ENCODE measurements around the gene TAP1. TPM values are rescaled to one million over a fixed set of nuclear protein-coding genes. Genes with fewer than 3 reads are reported as not detected.
"Not testable (repeated sequence)": the region's sequence is repeated elsewhere in the genome, so short reads cannot be mapped to it uniquely, and the experiment has no call there.

Gene TAP1
- total RNA-seq, 2 experiments from 2014 or later = 296 to 298 TPM

DNA sequence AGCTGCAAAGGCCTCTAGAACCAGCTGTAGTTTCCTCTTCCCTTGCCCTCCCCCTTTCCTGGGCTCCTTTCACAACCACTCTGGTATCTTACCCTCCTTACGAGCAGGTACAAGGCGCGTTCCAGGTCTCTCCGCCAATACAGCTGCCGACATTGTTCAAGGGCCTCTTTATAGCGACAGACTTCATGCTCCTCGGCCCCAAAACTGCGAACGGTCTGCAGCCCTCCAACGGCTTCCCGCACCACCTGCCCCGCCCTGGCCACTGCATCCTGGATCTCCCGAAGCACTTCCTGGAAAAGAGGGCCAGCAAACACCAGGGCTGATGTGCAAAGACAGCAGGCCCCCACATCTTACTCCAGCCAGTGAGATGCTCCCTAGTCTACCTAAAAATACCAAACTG, 21.0 kb downstream of the TAP1 start:
- ChIA-PET POLR2A (no interaction called here), CTCF (no interaction called here)

DNA sequence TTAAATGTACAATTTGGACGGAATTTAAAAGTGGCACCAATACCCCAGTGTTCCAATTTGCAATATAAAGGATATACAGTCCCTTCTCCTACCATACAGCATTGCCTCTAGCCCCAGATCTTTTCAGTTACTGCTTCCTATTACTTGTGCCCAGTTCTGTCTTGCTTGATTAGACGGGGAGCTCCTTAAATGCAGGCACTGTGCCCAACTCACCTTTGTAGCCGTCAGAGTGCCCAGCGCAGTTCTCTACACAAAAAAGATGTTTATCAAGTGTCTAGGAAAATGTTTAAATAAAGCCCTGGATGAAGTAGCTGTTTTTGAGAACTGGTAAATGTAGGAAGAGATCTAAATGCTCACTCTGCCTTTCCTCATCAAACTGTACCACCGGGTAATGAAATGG, 22.6 kb downstream of the TAP1 start:
- ChIA-PET POLR2A (no interaction called here), CTCF (interaction anchor here (1.2 kb wide), 1 partner anchor 14 kb away, joined by 3 read pairs; no protein-coding TSS in a partner anchor)

DNA sequence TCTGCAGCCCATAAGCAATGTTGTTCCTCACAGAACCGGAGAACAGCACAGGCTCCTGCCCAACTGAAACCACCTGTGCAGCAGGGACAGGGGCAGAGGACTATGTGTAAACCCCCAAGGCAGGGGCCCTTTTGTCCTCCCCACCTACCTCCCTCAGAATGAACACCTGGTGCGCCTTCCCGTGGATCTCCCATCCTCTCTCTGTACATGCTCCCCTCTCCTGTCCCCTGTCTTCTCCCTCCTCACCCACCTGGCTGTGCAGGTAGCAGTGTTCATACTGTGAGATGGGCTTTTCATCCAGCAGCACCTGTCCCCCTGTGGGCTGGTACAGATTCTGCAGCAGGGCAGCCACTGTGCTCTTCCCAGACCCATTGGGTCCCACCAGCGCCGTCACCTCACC, 23.5 kb downstream of the TAP1 start:
- ChIA-PET POLR2A (no interaction called here), CTCF (no interaction called here)

DNA sequence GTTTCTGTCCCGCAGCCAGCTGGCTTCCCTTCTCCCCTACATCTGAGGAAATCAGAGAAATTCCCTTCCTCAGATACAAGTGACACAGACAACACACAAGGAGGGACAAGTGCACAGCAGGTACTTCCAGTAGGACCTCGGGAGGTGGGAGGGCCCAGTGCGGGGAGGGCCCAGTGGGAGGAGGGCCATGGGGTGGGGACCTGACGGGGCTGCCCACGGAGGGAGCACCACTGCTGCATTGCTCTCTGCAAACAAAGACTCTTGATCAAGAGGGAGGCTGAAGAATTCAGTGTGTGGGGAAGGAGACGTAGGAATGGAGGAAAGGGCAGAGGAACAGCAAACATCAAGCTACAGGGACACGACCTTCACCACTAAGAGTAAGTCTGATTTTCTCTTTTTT, 24.0 kb downstream of the TAP1 start:
- CTCF ChIA-PET = no interaction called here
- POLR2A ChIA-PET = no interaction called here

DNA sequence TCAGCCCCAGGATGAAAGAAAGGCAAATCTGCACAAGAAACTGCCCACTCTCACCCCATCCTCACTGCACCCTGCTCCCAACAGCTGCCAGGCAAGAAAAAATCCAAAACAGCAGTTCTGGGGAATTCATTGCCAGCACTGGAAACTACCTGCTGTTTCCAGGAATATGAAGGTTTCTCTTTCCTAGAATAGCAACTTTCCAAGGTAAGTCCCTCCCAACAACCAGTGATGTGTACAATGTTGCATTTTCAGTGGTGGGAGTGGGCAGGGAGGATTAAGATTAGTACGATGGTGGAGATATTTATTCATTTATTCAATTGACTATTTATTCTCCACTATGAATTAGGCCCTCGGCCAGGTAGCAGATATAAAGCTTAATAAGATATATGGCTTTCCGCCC, 26.5 kb downstream of the TAP1 start:
- ChIA-PET CTCF (interaction anchor here (1.8 kb wide), 1 partner anchor 11 kb away, joined by 8 read pairs; the partner anchor contains the start of gene TAP2), POLR2A (interaction anchor here (0.9 kb wide), 1 partner anchor 17 kb away, joined by 3 read pairs; the partner anchor contains the start of gene PSMB8)

DNA sequence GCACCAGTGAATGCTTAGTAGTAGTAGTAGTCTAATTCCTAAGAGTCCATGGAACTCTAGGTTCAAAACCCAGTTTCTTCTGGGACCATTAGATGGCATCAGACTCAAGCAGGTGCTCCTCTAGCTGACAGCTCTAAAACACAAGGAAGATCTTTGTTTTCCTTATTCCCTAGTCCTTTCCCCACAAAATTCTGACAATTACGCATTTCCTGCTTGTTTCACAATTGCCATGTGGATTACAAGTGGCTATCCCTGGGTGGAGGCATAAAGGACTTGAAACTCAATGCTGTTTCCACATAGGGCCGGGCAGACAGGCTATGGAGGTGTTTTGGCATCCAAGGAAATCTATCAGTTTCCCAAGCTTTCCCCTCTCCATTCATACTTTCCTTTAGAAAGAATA, 27.5 kb downstream of the TAP1 start:
- ChIA-PET POLR2A (no interaction called here), CTCF (interaction anchor here (0.8 to 1.8 kb wide), 2 partner anchors 12 to 42 kb away, joined by 3 to 8 read pairs; partner anchors contain the start of gene TAP2)

DNA sequence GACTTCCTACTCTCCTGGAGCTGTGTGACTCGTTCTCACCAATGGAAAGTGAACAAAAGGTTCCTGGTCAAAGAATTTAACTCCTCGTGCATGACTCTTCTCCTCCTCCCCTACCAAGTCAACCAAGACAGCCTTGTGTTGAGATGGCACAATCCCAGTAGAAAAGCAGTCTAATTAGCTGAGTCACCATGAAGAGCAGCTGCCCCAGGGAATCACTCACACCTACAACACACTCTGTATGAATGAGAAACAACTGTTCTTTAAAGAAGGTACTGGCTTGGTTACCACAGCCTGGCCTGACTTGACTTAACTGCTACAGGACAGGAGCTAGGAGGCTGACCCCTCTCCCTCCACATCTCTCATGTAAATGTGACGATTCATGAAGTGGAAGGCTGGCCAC, 33.8 kb downstream of the TAP1 start:
- CTCF ChIA-PET = interaction anchor here (0.9 kb wide), 1 partner anchor 19 kb away, joined by 3 read pairs; the partner anchor contains the start of gene TAP2
- POLR2A ChIA-PET = no interaction called here

DNA sequence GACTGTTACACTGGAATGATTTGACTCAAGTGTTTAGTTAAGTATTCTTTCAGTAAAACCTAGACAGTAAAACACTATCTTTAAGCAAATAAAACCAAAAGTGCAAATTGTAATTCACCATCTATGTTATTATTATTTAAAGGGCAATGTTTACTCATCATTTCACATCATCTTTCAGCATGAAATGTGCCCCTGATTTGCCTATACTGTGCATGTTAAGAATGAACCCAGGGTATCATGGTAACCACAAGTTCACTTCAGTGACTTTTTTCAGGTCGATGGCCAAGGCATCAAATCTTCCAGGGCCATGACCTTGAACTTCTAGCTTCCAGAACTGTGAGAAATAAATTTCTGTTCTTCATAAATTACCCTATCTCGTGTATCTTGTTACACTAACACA, 34.6 kb downstream of the TAP1 start:
- ChIA-PET POLR2A (no interaction called here), CTCF (no interaction called here)

DNA sequence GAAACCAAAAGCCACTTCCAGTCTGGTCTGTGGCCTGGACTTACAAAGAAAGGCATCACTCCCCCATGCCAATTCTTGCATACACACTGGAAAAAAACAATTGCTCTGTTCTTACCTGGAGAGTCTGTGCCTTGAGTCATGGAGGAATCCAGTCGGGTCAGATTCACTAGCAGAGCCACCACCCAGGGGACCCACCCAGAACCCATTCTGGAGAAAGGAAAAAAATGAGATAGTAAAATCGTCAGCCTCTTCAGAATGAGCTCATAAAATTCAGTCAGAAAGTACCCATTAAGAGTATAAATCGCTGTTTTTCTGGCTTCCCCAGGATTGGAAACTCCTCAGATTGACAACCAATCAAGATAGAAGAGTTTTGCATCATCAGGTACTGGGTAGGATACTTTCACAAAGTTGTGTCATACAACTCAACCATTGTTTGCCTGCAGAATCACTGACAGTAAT, 36.7 kb downstream of the TAP1 start, which contains the start of gene HLA-DOB:
TSS of gene HLA-DOB (minus strand) at position 257 of the 459 bp plus-strand sequence. CDS start at position 206, 51 bp downstream.
- ChIA-PET POLR2A (no interaction called here), CTCF (no interaction called here)

DNA sequence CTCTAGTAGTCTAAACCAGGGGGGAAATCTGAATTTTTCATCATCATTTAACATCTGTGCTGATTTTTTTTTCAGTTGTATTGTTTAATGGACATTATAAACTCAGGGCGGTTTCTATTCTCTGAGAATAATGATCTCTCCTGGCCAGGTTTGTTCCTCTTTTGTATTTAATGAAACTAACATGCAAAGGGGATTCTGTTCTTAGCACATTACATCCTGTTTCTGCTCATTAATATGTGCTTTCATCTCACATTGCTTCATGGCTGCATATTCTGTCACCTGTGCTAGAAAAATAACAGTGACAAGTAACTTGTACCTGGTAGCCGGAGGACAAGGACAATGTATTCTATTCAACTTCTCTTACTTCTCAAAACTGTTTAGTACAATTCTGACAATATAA, 37.5 kb downstream of the TAP1 start:
- CTCF ChIA-PET = no interaction called here
- POLR2A ChIA-PET = no interaction called here

DNA sequence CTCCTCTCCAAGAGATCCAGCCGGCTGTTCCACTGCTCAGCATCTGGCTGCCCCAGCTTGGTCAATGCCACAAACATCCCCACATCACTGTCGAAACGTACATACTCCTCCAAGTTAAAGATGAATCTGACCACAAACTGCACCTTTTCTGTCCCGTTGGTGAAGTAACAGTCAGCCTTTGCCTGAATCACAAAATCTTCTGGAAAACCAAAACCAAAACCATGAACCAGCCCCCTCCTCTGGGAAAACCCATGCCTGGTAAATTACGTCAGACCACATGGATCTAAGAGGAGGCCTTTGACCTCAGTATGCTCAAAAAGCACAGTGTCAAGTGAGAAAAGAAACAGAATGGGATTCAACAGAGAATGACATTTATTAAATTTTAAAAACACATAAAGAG, 38.4 kb downstream of the TAP1 start:
- ChIA-PET POLR2A (interaction anchor here (0.6 kb wide), 1 partner anchor 62 kb away, joined by 4 read pairs; no protein-coding TSS in a partner anchor), CTCF (no interaction called here)

DNA sequence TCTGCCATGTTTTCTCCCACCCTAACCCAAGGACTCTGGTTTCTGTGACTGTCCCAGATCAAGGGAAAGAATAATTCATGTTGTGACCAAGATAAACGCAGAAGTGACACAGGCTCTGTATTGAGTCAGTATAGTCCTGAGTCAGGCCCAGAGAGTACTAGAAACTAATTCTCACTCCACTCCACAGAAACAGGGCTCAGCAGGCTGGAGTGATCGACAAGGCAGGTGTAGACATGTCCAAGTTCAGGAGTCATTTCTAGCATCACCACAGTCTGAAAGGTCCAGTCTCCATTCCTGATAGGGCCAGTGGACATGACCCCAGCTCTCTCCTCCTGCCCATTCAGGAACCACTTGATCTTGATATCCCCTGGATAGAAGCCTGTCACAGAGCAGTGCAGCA, 39.4 kb downstream of the TAP1 start:
- ChIA-PET POLR2A (interaction anchor here (0.6 kb wide), 1 partner anchor 63 kb away, joined by 4 read pairs; no protein-coding TSS in a partner anchor), CTCF (no interaction called here)

DNA sequence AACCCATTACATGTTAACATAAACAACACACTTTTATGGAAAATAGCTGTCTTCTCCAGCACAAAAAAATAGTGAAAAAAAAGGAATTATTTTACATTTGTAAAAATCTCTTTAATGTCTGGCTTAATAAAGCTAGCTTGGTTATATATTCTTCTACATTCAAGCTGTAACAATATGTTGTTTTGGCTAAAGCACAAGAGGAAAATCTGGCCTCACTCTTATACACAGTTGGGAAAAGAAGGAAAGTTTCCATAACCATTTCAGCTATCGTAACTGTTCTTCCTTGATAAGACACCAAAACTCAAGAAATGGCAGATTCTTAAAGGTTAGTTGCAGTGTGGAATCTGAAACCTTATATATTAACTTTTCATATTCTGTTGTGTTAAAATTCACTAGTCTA, 44.3 kb downstream of the TAP1 start:
- POLR2A ChIA-PET = no interaction called here
- CTCF ChIA-PET = interaction anchor here (0.6 to 1.0 kb wide), 2 partner anchors 395 to 716 kb away, joined by 3 read pairs; no protein-coding TSS in a partner anchor

DNA sequence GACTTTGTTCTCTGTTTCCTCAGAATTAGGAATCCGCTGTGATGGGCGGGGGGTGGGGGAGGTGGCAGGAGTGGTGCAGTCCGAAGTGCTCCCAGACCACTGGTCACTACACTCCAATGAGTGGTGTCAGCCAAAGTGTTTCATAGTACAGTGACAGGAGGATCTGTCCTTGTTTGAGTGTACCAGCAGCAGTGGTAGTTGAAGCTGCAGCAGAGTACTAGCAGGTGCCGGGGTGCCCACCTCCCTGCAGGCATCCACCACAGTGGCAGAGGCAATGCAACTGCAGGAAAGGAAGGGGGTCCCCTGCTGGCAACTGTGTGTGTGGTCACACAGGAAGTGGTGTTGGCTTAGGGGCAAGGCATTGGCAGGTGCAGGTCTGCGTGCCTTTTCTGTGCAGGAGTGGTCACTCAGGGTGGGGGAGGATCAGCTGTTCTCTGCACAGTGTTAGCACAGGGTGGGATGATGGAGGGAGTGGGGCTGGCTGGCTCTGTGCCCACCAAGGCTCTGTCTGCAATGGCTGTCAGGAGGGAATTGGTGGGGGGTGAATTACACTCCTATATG, 46.4 kb downstream of the TAP1 start:
- CTCF ChIA-PET = interaction anchor here (1.4 to 1.5 kb wide), 2 partner anchors 61 to 394 kb away, joined by 3 read pairs; no protein-coding TSS in a partner anchor

DNA sequence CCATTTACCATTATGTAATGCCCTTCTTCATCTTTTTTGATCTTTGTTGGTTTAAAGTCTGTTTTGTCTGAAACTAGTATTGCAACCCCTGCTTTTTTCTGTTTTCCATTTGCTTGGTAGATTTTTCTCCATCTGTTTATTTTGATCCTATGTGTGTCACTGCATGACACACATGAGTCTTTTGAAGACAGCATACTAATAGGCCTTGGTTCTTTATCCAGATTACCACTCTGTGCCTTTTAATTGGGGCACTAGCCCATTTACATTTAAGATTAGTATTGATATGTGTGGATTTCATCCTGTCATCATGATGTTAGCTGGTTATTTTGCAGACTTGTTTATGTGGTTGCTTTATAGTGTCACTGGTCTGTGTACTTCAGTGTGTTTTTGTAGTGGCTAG, 48.1 kb downstream of the TAP1 start:
- CTCF ChIA-PET, POLR2A ChIA-PET: not testable (repeated sequence)

More for the DNA sequence above, 46.4 kb downstream of the TAP1 start:
- POLR2A ChIA-PET = no interaction called here

DNA sequence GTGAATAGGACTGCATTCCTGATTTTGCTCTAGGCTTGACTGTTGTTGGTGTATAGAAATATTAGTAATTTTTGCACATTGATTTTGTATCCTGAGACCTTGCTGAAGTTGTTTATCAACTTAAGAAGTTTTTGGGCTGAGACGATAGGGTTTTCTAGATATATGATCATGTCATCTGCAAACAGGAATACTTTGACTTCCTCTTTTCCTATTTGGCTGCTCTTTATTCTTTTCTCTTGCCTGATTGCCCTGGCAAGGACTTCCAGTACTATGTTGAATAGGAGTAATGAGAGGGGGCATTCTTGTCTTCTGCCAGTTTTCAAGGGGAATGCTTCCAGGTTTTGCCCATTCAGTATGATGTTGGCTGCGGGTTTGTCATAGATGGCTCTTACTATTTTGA, 50.1 kb downstream of the TAP1 start:
- CTCF ChIA-PET = no interaction called here

DNA sequence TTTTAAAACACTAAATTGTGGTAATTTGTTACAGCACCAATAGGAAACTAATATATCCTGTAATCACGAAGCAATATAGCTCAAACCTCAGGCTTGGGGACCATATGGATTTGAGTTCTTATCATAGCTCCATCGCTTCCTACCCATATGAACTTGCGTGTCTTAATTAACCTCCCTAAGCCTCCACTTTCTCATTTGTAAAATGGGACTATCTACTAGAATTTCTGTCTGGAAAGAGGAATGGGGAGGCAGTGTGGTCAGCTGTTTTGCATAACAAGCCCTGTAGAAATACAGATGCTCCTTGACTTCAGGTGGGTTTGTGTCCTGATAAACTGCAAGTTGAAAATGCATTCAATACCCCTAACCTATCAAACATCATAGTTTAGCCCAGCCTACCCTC, 53.8 kb downstream of the TAP1 start:
- POLR2A ChIA-PET = no interaction called here
- CTCF ChIA-PET = interaction anchor here (0.8 to 1.2 kb wide), 3 partner anchors 10 to 38 kb away, joined by 3 to 5 read pairs (median 4); partner anchors contain the start of gene TAP2

More for the DNA sequence above, 50.1 kb downstream of the TAP1 start:
- POLR2A ChIA-PET = no interaction called here

DNA sequence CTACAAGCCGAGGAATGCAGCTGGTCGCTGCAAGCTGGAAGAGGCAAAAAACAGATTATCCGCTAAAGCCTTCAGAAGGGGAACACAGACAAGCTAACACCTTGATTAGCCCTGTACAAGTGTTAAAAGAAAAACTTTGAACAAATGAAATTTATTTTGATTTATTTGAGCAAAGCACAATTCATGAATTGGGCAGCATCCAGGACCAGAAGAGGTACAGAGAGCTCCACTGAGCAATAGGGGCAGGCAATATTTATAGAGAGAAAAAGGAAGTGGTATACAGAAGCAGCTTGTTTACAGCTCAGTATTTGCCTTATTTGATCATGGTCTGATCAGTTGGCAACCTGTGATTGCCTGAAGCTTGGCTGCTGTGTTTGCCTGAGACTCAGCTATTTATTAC, 54.3 kb downstream of the TAP1 start:
- ChIA-PET CTCF (interaction anchor here (0.8 to 1.2 kb wide), 3 partner anchors 11 to 39 kb away, joined by 3 to 5 read pairs (median 4); partner anchors contain the start of gene TAP2), POLR2A (no interaction called here)

DNA sequence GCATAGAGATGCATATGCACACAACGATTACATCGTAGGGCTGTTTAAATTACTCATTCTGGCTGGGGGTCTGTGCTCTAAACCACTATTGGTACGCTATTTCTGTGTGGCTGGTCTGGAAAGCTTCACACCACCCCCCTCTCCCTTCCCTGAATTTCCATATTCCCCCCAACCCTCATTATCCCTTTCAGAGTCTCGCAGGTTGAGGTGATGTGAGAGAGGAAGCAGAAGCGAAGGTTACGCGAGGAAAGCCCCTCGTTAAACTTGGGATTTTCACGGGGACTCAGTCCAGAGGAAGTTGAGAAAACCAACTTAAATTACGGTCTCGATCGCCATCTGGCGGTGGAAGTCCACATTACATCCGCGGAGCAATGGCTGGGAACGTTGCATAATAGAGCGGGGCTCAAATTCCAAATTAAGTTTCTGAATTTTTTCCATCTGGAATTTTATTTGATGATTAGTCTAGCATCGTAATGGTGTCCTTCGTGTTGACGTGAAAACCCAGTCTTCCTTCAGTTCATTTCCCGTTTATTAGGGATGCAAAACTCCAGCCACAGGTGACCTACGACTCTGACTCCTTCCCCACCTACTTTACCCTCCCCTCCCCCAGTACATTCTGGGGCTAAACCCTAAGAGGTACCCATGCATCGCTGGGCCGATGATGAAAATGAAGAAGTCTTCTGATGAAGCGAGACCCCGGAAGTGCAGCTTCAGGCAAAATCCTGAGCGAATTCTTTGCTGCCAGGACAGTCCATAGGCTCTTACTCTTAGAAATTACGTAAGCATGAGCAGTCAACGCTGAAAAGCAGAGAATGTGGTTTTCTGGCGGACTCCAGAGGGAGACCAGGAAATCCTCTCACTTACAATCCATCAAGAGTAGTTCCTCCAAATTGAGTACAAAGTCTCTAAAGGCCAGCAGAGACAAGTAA, 56.4 kb downstream of the TAP1 start:
- ChIA-PET POLR2A (no interaction called here), CTCF (interaction anchor here (0.6 to 1.6 kb wide), 4 partner anchors 10 to 382 kb away, joined by 3 to 7 read pairs (median 4); no protein-coding TSS in a partner anchor)

Data from activated CD8-positive, alpha-beta memory T cell treated with anti-CD3 and anti-CD28 coated beads for 36 hours (primary cell).